Stimulated activated CD8-positive, alpha-beta memory T cell treated with anti-CD3 and anti-CD28 coated beads, Interleukin-15, amount 100 ng/mL, for 48 hours (primary cell): ENCODE measurements around the gene ZNF804A.

Experiments used
- DNase-seq, 2 donors: peaks; one replicate each; pipeline ENCODE4 v3.0.0-alpha.2; 2020; ENCODE audit warnings: low read depth in 2 of 2

The ZNF804A gene

DNA sequence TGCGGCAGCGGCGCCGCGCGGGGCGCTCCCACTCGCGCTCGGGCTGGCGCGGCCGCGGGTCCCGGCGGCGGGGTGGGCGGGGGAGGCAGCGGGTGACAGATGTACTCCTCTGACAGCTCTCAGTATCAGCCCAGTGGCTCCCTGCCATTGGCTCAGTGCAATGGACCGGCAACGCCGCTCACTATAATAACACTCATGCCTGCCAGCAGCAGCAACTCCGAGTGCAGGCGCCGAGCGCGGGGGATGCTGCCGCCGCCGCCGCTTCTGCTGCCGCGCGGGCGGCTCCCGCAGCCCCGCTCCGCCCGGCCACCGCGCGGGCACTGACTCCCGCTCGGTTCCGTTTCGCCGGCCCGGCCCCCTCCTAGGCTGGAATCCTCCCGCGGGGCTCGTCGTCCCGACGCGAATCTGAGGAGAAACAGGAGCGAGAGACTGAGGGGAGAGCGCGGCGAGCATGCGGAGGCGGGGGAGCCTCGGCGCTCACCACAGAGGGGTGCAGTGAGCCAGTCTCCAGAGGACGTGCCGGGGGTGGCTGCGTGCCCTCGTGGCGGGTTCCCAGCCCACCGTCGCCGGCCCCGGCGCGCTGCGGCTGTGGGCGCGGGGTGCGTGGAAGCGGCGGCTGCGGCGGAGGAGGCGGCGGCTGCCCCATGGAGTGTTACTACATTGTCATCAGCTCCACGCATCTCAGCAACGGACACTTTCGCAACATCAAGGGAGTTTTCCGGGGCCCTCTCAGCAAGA, at the start of gene ZNF804A:
TSS of gene ZNF804A (plus strand) at position 214 of the 738 bp plus-strand sequence. CDS start at position 645, 431 bp downstream.
- DNase-seq, result no peak

DNA sequence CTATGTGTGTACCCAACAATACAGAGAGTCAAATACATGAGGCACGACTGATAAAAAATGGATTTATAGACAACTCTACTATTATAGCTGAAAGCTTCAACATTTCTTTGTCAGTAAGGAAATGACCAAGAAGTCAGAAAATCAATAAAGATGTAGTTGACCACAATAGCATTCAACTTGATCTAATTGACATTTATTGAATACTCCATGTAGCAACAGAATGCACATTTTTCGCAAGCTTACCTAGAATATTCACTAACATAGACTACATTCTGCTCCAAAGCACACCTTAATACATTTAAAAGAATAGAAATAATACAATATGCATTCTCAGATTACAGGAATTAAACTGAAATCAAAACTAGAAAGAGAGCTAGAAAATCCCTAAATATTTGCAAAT, 49.2 kb upstream of the ZNF804A start:
- no peak for DNase-seq

DNA sequence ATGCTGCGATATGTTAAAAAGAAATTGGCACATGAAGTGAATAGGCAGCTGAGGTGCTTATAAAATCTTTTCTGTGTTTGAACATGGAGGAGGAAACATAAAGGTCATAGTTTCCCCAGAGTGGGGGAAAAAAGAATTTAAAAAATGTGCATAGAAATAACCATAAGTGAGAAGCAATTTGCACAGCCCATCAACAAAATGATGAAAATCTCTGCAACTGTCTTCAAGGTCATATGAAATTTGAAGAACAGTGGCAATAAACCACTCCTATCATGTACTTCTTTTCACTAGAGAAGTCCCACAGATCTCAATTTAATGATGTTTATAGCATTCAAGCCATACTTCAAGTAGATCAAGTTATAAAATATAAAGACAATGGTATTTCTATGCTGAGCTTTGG, 46.7 kb upstream of the ZNF804A start:
- DNase-seq, result no peak

DNA sequence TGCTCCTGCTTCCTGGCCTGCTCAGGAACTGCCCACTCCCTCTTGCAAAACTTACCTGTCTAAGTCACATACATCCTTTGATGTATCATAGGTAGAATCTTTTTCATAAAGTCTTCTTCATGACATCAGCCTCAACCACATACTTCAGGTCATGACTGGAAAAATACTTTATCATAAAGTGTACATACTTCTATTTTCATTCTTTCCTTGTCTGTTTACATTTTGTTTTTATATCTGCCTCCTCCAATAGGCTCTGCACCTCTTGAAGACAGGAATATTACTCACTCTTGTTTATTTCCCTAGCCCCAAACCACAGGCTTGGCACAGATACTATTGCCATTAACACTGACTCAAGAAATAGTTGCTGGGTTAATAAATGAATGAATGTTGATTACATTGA, 43.6 kb upstream of the ZNF804A start:
- no peak for DNase-seq

DNA sequence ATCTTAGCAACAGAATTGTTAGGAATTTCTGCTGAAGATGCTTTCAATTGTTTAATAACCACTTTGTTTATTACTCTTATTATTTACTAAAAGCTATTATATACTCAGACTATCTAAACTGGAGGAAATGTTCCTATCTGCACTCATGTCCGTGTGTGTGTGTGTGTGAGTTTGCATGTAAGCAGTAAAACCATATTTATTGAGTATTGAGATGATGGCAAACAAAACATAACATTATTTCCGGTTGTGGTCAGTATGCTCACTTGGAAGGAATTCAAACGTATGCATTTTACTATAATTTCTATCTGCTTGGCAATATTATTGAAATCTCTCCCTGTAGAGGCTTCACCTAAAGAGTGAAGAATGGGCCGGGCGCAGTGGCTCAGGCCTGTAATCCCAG, 43.0 kb upstream of the ZNF804A start:
- no peak for DNase-seq

DNA sequence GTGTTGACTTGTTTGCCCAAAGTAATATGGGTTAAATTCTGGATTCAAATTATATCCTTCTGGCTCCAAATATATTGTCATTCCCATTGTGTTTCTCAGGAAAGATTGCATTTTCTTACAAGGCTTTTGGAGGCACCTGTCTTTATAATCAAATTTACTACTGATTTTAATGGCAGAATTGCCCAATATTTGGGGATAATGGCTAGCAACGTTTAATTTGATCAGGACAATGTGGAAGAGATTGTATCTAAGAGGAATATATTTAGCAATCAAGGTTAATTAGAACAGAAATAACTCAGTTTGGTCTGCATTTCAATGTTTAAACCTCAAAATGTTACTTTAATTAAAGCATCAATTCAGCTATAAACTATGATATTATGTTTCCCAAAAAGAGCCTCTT, 41.7 kb upstream of the ZNF804A start:
- DNase-seq, result no peak

DNA sequence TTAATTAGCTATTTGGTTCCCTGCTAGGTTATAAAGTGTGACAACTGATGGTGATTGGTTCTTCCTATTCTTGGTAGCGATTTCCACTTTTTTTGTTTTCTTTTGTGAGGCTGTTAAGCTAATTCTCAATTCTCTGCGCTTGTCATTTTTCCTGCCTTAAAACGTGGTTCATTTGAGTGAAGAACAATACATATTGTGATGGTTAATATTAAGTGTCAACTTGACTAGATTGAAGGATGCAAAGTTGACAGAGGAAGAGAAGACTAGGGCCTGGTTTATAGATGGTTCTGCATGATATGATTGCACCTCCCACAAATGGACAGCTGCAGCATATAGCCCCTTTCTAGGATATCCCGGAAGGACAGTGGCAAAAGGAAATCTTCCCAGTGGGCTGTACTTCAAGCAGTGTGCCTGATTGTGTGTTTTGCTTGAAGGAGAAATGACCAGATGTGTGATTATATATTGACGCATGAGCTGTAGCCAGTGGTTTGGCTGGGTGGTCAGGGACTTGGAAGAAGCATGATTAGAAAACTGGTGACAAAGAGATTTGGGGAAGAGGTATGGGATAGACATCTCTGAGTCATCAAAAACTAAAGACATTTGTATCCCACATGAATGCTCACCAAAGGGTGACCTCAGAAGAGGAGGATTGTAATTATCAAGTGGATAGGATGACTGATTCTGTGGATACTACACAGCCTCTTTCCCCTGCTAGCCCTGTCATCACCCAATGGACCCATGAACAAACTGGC, 39.4 kb upstream of the ZNF804A start:
- DNase-seq, result no peak

DNA sequence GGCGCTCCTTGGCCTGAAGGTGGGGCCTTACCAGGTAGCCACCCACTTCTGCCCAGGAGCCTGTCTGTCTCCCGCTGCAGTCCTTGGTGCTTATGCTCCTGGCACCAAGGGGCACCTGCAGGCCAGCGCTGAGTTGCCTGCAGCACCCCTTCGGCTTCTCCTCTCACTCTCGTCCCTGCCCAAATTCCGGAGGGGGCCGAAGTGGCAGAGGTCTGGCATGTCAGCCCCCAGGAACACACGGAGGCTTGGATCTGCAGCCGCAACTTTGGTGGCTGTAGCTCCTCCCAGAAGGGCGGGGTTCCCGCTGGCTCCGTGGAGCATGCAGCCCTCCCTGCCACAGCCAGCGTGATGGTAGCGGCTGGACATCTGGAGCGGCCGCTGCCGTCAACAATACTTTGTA, 37.7 kb upstream of the ZNF804A start:
- no peak for DNase-seq

DNA sequence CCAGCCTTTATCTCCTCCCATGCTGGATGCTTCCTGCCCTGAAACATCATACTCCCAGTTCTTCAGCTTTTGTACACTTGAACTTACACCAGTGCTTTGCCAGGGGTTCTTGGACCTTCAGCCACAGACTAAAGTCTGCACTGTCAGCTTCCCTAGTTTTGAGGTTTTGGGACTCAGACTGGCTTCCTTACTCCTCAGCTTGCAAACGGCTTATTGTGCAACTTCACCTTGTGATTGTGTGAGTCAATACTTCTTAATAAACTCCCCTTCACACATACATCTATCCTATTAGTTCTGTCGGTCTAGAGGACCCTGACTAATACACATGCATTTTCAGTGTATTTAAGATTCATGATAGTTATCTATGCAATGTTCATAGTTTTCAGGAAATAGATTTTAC, 35.8 kb upstream of the ZNF804A start:
- no peak for DNase-seq

DNA sequence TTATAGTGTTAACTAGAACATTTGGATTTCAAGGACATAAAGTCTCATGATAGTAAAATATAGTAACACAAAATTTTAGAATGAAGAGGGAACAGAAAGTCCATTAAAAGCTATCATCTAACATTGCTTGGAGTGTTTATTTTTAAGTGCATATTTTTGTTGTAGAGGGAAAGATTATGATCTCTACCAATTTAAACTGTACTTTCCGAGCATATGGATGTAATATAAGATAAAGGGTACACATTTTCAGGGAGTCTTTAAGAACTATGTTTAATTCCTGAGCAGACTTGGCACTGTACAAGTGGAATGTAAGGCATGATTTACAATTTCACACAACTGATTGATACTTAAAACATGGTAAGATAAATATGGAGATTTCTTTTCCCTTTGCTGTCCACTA, 34.2 kb upstream of the ZNF804A start:
- no peak for DNase-seq

DNA sequence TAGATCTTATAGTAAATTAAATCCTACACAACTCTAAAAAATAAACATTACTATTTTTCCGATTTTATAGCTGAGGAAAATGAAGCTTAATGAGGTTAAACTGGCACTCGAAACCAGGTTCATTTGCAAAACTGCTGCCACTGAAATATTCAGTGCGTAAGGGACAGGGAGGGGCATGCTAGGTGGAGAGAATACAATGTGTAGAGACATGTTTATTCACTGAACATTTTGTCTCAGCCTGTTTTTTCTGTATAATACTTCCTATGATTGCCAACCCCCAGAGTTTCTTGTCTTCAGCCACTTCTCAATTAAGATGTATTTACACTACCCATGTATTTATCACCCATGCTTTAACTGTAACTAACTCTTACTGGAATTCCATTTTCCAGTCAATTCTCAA, 31.6 kb upstream of the ZNF804A start:
- no peak for DNase-seq

DNA sequence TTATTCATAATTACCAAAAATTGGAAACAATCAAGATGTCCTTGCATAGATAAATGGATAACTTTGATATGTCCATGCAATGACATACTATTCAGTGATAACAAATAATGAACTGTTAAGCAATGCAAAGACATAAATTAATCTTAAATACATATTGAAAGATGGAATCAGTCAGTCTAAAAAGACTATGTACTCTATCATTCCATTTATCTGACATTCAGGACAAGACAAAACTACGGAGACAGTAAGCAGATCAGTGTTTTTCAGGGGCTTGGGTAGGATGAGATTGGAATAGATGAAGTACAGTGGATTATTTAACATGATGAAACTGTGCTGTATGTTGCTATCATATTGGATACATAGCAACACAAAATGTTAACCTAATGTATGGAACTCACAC, 21.3 kb upstream of the ZNF804A start:
- DNase-seq, result no peak

DNA sequence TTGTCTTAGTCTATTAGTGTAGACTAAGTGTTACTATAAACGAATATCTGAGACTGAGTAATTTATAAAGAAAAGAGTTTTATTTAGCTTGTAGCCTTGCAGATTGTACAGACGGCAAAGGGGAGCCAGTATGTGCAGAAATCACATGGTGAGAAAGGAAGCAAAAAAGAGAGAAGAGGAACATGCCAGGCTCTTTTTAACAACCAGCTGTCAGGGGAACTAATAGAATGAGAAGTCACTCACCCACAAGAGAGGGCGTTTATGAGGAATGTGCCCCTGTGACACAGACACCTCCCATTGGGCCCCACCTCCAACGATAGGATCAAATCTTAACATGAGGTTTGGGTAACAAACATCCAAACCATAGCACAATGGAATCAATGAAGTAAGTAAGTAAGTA, 20.6 kb upstream of the ZNF804A start:
- no peak for DNase-seq

DNA sequence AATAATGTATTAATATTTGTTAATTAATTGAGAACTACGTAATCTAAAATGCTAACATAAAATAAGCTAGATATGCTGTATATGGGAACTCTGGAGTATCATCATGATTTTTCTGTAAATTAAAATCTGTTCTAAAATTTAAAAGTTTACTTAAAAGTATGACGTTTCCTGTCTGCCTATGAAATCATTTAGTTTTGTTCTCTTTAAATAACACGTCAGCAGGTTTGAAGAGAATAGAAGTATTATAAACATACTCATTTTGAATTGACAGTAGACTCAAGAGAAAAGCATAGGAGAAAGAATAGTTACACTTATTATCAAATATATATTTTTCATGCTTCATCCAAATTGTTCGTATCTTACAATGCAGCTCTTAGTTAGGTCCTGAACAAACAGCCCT, 19.1 kb upstream of the ZNF804A start:
- DNase-seq, result no peak

DNA sequence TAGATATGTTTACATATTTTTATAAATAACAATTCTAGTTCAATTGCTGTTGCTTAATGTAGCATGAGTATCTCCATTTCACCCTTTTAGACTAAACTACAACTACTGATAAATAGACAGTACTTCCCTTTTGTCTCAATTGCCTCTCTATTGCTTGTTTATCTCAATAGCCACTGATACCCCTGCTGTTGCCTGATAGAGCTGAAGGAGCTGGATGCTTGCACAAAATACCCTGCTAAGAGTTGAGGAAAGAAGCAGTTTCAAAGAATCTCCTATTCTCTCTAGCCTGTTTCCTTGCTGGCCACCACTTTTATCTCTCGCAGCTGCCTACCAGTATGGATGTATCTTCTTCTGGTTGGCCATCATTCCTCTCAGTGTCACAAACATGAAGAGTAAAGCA, 16.9 kb upstream of the ZNF804A start:
- no peak for DNase-seq

DNA sequence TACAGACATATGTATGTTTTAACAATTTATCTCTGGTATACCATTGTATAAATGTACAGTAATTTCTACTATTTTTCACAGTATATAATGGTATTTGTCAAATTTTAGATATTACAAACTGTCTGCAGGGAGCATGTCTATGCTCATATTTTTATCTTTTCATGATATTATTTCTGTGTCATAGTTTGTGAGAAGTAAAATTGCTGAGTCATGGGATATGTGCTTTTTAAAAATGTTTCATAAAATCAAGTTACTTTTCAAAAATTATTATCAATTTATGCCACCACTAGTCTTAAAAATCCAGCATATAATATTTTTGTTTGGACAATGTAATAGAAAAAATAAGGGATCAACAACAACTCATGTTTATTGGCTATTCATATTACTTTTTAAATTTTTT, 9.1 kb upstream of the ZNF804A start:
- DNase-seq, result no peak

DNA sequence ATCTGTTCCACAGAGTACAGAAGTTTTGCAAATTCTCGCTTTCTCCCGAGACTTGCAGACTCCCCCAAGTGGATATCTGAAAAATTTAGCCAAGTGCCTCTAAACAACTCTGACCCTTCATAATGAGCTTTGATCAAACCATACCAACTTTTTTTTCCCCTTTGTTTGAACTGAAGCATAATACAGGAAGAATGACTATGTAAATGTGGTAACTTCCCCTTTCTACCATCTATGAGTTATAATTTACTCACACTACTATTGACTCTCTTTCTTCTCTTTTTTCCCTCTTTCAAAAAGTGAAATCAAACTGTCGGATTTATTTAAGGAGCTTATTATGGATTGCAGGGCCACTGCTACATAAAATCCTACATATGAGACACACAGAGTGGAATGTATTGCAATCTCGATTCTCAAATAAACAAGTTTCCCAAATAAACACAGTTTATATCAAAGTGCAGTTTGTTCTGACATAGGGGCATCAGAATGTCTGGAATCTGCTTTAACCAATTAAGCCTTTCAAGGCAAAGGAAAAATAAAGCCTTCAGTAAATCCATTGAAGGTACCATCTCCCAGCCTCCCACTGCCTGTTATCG, 1.4 kb upstream of the ZNF804A start:
- no peak for DNase-seq

DNA sequence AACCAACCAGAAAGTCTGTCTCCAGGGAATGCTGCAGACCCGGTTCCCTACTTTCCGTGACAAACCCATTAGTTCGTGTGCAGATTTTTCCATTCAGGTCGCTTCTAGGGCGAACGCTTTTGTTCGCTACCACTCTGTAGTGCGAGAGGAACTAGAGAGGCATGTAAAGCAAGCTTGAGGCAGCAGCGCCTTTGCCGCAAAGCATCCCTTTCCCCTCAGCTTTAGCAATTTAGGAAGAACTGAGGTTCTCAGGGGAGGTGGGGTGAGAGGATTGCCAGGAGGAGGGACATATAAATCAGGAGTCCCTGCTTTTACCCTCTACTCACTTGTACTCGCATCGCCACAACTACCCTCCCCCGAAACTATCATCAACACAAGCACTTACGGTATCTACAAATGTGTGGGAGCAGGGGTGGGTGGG, 748 bp upstream of the ZNF804A start:
- no peak for DNase-seq

DNA sequence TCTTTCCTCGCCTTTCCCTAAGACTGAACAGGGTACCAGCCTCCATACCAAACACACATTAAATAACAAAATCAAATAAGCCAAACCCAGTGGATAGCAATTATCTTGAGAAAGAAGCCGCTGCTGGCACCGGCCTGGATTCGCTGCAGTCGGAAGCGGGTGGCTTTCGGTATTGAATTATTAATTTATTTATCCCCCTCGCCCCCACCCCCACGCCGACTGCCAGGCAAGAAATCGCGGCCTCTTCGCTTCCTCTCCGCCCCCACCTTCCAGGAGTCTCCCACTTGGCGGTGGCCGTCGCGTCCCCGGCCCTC, 370 bp upstream of the ZNF804A start:
- DNase-seq, result no peak

DNA sequence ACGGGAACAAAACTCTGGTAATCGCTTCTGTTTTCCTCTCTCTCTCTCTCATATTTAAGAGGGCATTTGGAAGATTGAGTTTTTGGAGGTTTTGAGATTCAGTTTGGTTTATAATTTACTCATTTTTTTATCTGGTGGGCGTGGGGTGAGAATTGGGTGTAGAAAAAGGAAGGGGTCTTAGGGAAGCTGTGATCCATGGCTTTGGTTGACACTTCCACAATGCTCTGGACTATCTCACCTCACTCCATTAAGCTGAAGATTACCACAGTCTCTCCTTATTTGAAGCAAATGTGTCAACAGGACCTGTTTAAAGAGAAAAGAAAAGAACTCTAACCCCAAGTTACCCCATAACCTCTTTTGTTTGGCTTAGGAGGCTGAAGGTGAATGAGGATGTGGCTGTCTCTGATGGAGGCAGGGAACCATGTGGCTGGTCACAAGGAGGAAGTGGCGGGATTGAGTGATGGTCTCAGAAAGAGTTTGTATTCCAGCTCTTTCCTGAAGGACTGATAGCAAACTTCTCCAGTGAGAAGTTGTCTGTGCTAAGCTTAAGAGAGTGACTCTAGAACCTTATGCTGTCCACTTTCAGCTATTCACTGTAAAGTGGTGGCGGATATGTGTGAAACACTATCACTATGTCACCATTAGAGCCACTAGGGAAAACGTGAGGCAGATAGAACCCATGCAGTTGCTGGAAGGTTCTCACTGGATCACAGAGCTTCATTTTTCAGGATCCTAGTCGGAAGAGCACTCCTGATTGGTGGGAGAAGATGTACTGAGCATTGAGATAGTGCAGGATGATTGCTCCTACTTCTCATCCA, 934 bp downstream of the ZNF804A start:
- no peak for DNase-seq

DNA sequence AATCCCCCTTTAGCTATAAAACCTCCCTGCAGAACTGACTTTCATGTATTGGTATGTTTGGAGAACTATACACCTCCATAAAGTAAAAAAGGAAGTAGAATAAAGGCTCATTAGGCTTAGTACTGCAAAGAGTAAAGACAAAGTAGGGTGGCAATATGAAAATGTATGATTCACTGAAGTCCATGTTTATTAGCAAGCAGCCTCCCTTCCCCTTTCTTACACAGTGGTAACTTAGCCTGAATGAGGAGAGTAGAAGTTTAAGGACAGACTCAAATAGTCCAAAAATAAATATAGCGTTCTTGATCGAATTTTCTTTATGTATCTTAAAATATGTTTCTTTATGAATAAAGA, 1.5 kb downstream of the ZNF804A start:
- no peak for DNase-seq

DNA sequence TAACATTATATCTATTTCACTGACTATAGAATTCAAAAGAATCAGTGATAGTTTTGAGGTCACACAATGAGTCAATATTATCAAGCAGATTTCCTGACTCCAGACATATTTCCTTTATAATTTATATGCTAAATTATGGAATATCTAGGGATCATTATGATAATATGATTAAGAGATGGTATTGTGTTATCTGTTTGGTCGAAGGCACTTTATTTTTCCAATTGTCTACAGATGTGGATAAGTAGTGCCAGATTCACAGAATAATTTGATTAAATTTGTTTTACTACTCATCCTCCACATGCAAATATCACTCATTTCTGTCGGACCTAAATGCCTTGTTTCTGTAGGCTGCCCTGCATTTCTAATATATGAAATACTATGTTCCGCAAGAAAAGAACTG, 4.4 kb downstream of the ZNF804A start:
- DNase-seq, result no peak

DNA sequence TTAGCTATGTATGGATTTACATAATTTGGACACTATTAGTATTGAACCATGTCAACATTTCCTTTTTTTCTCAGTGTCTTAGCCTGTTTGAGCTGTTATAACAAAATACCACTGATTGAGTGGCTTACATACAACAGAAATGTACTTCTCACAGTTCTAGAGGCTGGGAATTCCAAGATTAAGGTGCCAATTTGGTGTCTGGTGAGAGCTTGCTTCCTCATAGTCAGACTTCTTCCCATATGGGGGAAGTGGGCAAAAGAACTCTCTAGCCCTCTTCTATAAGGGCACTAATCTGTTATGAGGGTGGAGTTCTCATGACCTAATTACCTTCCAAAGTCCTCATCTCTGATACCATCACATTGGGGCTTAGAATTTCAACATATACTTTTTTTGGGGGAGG, 12.6 kb downstream of the ZNF804A start:
- DNase-seq, result no peak
